HG03432 (cell line): ENCODE measurements around the gene SATB2.

Source experiments
- ATAC-seq: cut with Tn5 transposase; IDR thresholded peaks from one replicate; pipeline ENCODE4 v1.9.1; 2021; ENCODE audit warnings: mild to moderate bottlenecking, moderate library complexity; ENCODE audit not compliant: unreplicated experiment

The SATB2 gene

GRCh38 chr2:199452991-199453379 lies 4.8 kb downstream of the SATB2 start:
- ATAC-seq: no peak

DNA sequence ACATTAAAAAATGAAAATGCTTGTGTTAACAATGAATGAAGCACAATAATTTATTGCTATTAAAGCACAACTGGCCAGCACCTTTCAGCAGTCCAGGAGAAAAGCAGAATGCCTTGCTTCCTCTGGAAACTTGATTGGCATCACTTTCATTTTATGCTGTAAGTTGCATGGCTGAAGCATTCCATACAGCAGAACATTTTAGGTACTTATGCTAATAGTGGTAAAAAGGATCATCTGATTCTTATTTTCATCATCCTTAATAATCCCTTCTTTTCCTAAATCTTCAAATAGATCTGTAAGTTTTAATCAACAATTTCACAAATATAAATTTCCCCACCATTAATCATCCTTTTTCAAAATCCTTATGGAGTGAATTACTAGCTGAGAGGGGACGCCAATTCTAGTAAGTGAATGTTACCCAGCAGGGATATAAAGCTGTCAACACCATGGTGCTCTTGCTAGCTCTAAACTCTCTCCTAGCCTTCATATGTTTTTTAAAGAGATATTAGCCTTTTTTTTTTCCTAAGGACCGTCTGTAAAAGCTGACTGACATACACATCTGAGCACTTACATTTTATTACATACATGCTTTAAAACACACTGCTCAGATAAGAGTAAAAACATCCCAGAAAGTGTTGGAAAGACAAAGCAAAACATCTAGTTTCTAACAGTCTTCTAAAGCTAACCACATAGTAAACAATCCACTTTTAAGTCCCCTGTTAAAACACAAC lies 5.3 kb downstream of the SATB2 start:
- ATAC-seq: no peak

GRCh38 chr2:199449956-199450355 lies 7.8 kb downstream of the SATB2 start:
- no peak for ATAC-seq

GRCh38 chr2:199449455-199449854 lies 8.3 kb downstream of the SATB2 start:
- ATAC-seq: no peak

GRCh38 chr2:199446996-199447576 lies 10.7 kb downstream of the SATB2 start:
- ATAC-seq: no peak

DNA sequence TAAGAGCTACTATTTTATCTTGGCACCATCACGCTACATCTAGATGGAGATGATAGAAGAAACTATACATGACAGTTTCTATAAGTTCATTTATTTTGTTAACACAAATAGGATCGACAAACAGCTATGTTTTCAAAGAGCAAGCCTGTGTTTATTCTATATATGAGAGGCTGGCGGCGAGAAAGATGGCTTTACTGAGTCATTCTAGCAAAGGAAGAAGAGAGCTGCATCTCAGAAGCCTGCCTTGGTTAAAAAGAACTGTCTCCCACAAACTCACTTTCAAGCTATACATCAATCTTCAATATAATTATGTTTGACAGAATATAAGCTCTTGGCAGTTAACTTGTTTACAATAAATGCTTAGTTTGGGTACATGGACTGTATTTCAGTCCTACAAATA lies 13.0 kb downstream of the SATB2 start:
- ATAC-seq: no peak

- ATAC-seq: no peak
These were observed 14.1 kb downstream of the SATB2 start for GRCh38 chr2:199443589-199444130.

DNA sequence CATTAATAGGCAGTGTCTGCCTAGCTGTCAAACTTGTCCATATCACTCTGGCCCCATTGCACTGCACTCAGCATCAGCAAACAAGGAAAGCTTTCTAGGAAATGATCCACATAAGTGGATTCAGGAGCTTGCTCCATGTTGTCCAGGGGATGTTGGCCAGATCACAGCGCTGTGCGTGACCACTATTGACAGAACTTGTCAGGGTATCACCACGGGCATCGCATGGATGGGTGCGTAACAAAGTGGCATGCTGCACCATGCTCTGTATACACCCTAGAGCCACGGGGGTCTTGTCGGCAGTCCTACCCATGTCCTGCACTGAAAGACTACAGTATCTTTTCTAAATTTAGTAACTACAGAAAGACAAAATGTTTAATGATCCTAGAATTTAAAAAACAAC lies 15.6 kb downstream of the SATB2 start:
- ATAC-seq: no peak

- no peak for ATAC-seq
These were observed 16.0 kb downstream of the SATB2 start for GRCh38 chr2:199441759-199442158.

DNA sequence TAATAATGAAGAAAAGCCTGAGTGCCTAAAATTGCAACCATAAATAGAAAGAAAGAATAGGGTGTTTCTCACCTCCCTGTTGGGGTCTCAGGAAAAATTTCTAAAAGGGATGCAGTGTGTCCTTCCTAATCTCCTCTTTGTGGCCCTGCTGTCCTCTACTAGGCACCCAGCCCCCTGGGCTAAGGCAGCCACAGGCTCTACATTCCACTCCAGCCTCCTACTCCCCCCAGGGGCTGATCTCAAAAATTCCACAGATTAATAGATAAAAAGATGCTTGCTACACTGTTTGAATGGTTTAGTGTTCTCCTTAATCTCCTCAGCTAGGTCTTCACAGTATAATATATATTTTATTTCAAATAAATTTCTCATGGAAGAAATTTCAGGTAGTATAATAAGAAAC lies 17.6 kb downstream of the SATB2 start:
- no peak for ATAC-seq

GRCh38 chr2:199439542-199439941 lies 18.2 kb downstream of the SATB2 start:
- ATAC-seq: no peak

DNA sequence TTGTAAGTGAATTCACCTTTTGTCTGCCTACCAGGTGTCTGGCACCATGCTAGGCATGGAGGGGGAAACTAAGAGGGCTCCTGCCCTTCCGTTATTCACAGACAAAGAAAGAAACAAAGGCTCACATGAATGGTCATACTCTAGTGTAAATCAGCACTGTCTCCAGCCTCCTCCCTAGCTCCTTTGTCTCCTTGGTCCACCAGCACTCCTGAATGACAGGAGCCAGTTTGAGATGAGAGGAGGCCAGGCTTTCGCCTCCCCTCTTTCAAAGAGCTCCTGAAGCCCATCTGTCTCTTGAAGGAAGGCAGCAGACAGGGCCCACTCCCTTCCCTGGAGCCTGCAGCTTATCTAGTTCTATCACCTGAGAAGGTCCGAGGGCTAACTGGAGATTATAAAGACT lies 18.7 kb downstream of the SATB2 start:
- ATAC-seq: no peak

DNA sequence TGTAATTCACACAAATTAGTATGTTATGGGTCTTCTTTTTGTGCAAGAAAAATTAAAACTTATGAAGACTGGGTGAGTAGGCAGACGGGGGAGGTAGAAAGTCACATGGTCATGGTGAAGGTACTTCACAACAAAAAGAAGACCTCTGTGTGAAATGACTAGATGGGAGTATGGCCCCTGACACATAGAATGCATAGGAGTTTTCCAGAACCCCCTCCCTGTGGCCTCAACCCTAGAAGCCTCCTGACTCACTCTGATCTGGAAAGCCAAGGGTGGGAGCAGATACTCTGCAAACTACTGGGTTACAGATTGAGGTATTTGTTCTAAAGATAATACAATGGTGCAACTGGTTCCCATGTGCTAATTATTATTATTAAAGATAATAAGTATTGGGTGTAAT lies 23.2 kb downstream of the SATB2 start:
- no peak for ATAC-seq

DNA sequence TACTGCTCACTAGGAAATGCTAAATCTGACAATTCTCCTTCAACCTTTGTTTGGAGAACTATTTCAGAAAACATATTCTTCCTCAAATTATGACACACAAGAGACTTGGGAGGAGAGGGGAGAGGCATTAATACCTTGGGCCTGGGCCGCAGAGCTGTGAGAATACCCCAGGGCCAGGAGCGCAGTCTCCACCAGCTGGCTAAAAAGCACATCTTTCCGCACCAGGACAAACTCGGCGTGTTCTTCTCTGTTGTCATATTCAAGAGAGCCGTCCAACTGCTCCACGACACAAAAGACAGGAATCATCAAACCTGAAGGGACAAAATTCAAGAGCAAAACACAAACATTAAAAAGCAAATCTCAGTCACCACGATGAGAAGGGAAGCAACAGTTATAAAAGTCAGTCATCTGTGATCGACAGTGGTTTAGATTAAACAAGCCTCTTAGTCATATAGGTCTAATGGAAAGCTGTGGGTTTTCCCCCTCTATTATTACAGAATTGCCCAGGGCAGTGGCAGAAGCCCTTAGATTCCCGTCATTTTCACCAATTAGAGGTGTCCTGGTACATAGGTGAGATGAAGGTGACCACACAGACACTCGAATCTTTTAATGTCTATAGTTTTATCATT lies 24.4 kb downstream of the SATB2 start:
- no peak for ATAC-seq

DNA sequence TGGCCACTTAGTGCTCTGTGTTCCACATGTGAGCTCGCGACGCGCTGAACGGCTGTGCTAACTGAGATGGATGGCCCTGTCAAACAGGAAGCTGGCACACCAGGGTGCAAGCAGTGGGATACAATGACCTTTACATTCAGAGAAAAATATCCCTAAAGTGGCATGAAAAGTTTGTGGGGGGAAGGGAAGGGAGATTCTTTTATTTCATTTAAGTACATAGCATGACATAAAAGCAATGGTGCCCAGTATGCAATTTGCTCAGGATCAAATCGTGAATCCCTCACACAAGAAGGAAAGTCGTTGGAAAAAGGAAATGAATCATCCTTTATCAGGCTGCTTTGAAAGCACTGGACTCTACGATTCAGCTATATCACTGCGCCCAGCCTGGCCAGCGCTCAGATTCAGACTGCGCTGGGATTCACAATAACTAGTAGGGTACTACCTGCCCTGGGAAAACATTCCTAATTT lies 26.0 kb downstream of the SATB2 start:
- no peak for ATAC-seq

DNA sequence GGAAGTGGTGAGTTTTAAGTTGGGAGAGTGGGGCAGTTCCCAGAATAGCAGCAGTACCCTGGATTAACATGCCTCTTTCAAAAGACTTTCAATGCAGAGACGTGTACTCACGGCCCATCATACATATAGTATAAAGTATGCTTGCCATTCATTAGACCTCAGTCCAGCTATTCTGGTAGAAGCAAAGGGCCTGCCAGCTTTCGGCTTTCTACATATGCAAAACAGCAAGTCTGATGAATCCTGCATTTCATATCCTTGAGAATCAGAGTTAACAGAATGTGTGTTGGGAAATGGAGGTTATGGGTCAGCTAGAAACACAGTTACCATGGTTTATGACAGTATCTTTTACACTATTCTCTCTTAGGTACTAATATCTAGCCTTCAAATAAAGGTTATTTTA lies 27.5 kb downstream of the SATB2 start:
- ATAC-seq: no peak

GRCh38 chr2:199428291-199428690 lies 29.4 kb downstream of the SATB2 start:
- ATAC-seq: no peak

DNA sequence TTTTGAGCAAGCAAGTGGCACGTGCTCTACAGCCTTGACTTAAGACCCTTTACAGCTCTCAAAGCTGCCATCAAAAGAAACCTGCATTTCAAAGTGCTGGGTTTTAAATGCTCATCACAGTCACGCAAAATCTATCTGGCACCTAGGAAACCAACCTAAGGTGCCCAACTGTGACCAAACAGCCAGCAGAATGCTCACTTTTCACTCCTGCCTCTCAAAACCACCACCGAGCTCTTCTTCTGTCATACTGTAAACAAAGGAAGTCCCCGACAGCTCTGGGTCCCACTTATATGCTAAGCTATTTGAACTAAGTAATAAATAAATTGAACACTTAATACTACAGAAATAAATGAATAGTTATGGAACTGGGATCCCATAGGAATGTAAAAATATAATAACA lies 33.6 kb downstream of the SATB2 start:
- ATAC-seq: no peak

GRCh38 chr2:199419428-199419827 lies 38.3 kb downstream of the SATB2 start:
- no peak for ATAC-seq

DNA sequence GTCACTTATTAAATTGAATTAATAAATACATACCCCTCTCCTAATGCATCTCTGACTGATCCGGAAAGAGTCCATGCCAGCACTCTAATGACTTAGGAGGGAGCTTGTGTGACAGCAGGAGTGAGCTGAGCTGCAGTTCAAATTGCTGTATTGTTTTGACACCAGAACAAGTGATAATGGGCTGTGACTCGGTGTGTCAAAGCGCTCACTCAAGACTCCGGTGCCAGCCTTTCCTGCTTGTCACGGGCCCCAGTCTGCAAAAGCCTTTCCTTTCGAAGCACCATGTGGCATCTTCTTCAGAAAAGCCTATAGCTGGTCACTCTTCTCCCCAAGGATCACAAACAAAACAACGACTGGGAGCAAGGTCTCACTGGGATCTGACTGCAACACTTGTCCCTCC lies 43.3 kb downstream of the SATB2 start:
- ATAC-seq: no peak

DNA sequence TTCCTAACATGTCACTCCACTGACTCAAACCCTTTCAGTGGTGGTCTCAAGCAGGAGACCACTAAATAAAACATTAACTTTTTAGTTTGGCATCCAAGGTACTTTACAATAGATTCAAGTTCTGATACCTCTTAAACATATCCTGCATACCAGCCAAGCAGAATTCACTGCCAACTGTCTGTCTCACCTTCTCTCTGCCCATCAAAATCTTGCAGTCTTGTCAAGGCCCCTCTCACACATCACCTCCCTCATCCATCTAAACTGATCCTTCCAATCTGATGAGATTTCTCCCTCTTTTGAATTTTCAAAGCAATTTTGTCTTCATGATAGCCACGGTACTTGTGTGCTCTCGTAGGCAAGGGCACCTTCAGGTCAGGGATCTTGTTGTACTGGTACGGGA lies 43.7 kb downstream of the SATB2 start:
- no peak for ATAC-seq
